Muscle of leg (tissue), 11 donors: ENCODE data around the gene UVRAG. TPM values are rescaled to one million over a fixed set of nuclear protein-coding genes. Genes with fewer than 3 reads are reported as not detected.

ENCODE experiments used
- DNase-seq: peaks from one replicate; pipeline ENCODE4 v3.0.0; 2013
- H3K27ac ChIP-seq: one replicate; pipeline ENCODE4 v1.5.1; 2013; ENCODE audit warnings: mild to moderate bottlenecking, low read length, control low read depth
- H3K27me3 ChIP-seq: one replicate; pipeline ENCODE4 v1.6.1; 2013; ENCODE audit warnings: low read length; ENCODE audit not compliant: control insufficient read depth, insufficient read depth
- H3K36me3 ChIP-seq: one replicate; pipeline ENCODE4 v1.6.1; 2013; ENCODE audit warnings: low read length; ENCODE audit not compliant: control insufficient read depth, insufficient read depth
- H3K4me1 ChIP-seq: one replicate; pipeline ENCODE4 v1.6.1; 2013; ENCODE audit warnings: low read length; ENCODE audit not compliant: control insufficient read depth, insufficient read depth
- H3K4me3 ChIP-seq: one replicate; pipeline ENCODE4 v1.5.1; 2013; ENCODE audit warnings: low read length, control low read depth
- H3K9me3 ChIP-seq: replicated peaks from 2 replicates; pipeline ENCODE4 v1.6.1; 2013; ENCODE audit warnings: low read depth, low read length; ENCODE audit not compliant: control insufficient read depth
- WGBS: methylation state at CpG from one replicate; pipeline ENCODE4 v1.1.5; 2013; ENCODE audit warnings: missing lambda C conversion rate; ENCODE audit not compliant: insufficient coverage; 5-methylcytosine and 5-hydroxymethylcytosine counted together
- polyA plus RNA-seq, 8 donors: library from polyadenylated mRNA; unstranded; fragments of 120-200 nt; gene quantifications; one replicate each; pipeline versions ENCODE4 v1.2.1 to v1.2.3, GENCODE V29; 2013; ENCODE audit warnings: inconsistent platforms in 1 of 8, low replicate concordance in 1 of 8; ENCODE audit not compliant: insufficient read length in 8 of 8, insufficient read depth in 1 of 8
- total RNA-seq: library from RNA; stranded (reverse); fragments of 120-200 nt; gene quantifications from one replicate; pipeline ENCODE4 v1.2.4, GENCODE V29; 2013

UVRAG gene
- total and polyA plus RNA-seq, 9 donors = 8.1 to 10.2 (median 9.1) TPM

DNA sequence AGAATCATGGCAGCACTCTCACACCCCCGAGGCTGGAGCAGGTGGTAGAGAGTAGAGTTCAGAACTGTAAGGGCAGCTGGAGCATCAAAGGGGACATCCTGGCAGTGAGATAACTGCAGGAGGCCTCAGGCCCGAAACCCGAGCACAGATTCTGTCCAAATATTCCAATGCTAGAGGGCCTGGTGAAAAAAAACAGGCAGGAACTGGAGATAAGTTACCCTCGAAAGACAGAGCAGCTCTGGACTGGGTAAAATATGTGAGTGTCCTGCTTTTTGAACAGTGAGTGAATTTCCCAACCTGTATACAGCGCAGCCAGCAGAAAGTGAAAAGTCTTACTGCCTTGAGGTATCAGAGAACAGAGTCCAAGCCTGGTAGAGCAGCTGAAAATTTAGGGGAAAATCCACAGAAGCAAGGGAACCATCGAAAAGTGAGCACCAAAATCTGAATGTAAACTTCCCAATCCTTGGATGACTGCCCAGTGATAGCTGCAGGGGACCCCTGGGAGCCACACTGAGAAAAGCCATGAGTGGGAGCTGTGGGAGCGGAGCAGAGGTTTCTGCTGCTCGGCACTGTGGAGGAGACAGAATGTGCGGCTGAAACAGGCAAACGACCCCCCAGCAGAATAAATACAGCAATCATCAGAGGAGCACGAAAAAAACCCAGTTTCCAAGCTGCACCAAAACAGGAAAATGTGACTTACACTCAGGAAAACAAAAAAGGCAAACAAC is 340.7 kb downstream of the UVRAG start:
- H3K36me3 ChIP-seq = no peaks in the 10 kb centered on the region
- DNase-seq = no peak
- H3K4me3 ChIP-seq = no peak overlapping the region
- no peaks in the 10 kb centered on the region for H3K9me3 ChIP-seq
- peaks cover 47% of the 10 kb centered on the region for H3K4me1 ChIP-seq
- 68% methylated on average over 6 of the region's 11 CpGs for WGBS
- H3K27ac ChIP-seq = no peak overlapping the region
- H3K27me3 ChIP-seq = peaks cover 5% of the 10 kb centered on the region

DNA sequence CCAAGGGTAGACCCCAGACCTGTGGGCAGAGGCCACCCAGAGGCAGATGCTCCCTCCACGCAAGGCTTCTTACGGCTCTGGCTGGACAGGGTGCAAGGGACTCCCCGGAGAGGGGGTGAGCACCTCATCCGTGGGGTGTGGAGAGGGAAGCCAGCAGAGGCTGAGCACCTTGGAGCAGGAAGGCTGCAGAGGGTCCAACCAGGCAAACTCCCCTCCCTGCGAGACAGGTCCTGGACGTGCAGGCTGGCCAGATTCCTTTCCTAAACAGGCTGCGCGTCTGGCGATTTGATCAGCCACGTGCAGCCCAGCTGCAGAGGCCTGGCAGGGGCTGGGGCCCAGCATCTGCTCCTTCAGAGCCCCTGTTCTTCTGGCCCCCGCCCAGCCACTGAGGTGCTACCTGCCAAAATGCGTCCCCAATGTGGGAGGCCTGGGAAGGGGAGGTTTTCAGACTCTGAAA is 342.0 kb downstream of the UVRAG start:
- Histone ChIP-seq H3K4me3 (no peak overlapping the region), H3K36me3 (no peaks in the 10 kb centered on the region), H3K27ac (no peak overlapping the region), H3K4me1 (peaks cover 58% of the 10 kb centered on the region), H3K9me3 (no peaks in the 10 kb centered on the region), H3K27me3 (peaks cover 5% of the 10 kb centered on the region)
- 5% methylated on average over 8 of the region's 12 CpGs for WGBS
- DNase-seq = peak; percentile 85

- Histone ChIP-seq H3K27ac (no peak overlapping the region), H3K27me3 (peaks cover 2% of the 10 kb centered on the region), H3K4me1 (peaks cover 59% of the 10 kb centered on the region), H3K4me3 (no peak overlapping the region), H3K9me3 (no peaks in the 10 kb centered on the region), H3K36me3 (no peaks in the 10 kb centered on the region)
- DNase-seq = no peak
- WGBS = 21% methylated on average over 5 of the region's 7 CpGs
Measured at GRCh38 chr11:76157891-76158290, 342.9 kb downstream of the UVRAG start.

DNA sequence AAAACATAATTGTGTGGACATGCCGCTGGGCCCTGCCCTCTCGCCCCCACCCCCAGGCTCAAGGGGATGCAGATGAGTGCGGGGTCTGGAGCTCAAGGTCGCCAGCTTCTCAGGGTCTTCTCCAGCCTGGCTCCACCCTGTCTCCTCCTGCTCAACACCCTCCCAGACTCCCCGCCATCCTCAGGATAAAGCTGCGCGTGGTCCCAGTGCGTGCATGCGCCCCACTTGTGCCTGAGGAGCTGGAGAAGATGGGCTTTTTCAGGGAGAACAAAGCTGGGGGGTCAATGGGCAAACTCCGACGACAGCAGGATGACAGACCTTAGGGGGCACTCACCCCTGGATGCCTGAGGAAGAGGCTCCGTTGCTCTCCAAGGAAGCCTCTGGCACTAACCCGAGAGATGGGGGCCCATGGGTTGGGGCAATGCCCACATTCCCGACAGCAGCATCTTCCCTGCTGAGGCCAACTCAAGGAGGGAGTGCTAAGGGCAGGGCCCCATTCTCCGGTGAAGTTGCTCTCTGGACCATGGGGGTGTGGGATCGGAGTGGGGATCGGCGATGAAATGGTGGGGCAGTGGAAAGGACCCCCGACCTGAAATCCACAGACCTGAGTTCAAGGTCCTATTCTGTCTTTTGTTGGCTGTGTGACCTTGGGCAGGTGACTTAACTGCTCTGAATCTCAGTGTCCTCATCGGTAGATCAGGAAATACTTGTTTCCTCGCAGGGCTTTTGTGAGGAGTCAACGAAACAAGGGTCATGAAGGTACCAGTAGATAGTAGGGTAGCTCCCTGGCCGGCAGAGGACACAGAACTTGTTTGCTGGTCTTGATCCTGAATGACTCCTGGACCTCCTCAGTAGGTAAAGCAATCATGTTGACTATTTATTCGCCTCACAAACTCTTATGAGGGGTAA is 343.6 kb downstream of the UVRAG start:
- Histone ChIP-seq H3K9me3 (no peaks in the 10 kb centered on the region), H3K27ac (no peak overlapping the region), H3K36me3 (no peaks in the 10 kb centered on the region), H3K4me1 (peaks cover 58% of the 10 kb centered on the region), H3K27me3 (no peaks in the 10 kb centered on the region), H3K4me3 (no peak overlapping the region)
- WGBS = 87% methylated on average over 17 of the region's 24 CpGs
- no peak for DNase-seq

GRCh38 chr11:76159303-76159937 is 344.4 kb downstream of the UVRAG start:
- Histone ChIP-seq H3K36me3 (no peaks in the 10 kb centered on the region), H3K27ac (no peak overlapping the region), H3K9me3 (no peaks in the 10 kb centered on the region), H3K27me3 (peaks cover 4% of the 10 kb centered on the region), H3K4me3 (no peak overlapping the region), H3K4me1 (peaks cover 58% of the 10 kb centered on the region)
- 85% methylated on average over 9 of the region's 14 CpGs for WGBS
- DNase-seq = no peak

GRCh38 chr11:76159983-76160661 is 345.1 kb downstream of the UVRAG start:
- Histone ChIP-seq H3K4me1 (peaks cover 58% of the 10 kb centered on the region), H3K4me3 (no peak overlapping the region), H3K36me3 (no peaks in the 10 kb centered on the region), H3K9me3 (no peaks in the 10 kb centered on the region), H3K27me3 (peaks cover 4% of the 10 kb centered on the region), H3K27ac (no peak overlapping the region)
- 82% methylated on average over 12 of the region's 14 CpGs for WGBS
- DNase-seq = no peak

DNA sequence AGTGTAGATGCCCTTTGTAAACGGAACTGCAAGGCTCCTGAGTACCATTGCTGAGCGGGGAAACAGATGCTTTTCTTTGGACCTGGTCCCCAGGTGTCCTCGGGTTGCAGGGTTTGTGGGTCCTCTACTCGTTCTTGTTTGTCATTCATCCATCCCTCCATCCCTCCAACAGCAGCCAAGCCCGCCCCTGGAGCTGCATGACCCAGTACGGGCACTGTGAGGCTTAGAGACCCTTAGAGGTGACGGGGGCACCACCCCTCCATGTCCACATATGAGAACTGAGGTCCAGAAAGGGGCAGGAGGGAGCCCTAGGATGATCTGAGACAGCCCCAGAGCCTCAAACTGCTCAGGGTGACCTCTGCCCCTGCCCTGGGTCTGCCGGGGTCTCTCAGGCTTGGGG is 345.8 kb downstream of the UVRAG start:
- H3K27me3 ChIP-seq = peaks cover 9% of the 10 kb centered on the region
- H3K27ac ChIP-seq = no peak overlapping the region
- H3K9me3 ChIP-seq = no peaks in the 10 kb centered on the region
- no peak for DNase-seq
- 53% methylated on average over 3 of the region's 8 CpGs for WGBS
- H3K4me1 ChIP-seq = peaks cover 55% of the 10 kb centered on the region
- H3K4me3 ChIP-seq = no peak overlapping the region
- no peaks in the 10 kb centered on the region for H3K36me3 ChIP-seq

GRCh38 chr11:76161261-76161961 is 346.4 kb downstream of the UVRAG start:
- WGBS = 13% methylated on average over 7 of the region's 24 CpGs
- Histone ChIP-seq H3K4me3 (no peak overlapping the region), H3K9me3 (no peaks in the 10 kb centered on the region), H3K4me1 (peaks cover 54% of the 10 kb centered on the region), H3K27ac (no peak overlapping the region), H3K36me3 (no peaks in the 10 kb centered on the region), H3K27me3 (peaks cover 9% of the 10 kb centered on the region)
- peak; percentile 76 for DNase-seq
